ENCODE data around the gene ARHGAP6.

GRCh38 chrX:11588097-11588496, 77.6 kb downstream of the ARHGAP6 start:
- TF ChIP-seq EZH2 (IDR thresholded peaks at IDR 0.05; ENCODE audit: borderline replicate concordance, low read length), result no peak
- TF ChIP-seq CTCF (conservative IDR thresholded peaks at IDR 0.05 in 1 of 2, IDR thresholded peaks at IDR 0.05 in 1 of 2; ENCODE audit: extremely low read depth in 1 of 2, insufficient read depth in 1 of 2, low read depth in 1 of 2, low read length in 2 of 2), result no peak

All from mammary epithelial cell (primary cell).